Tibial nerve (tissue), 4 donors: ENCODE data around the gene CHRNA4. TPM values are rescaled to one million over a fixed set of nuclear protein-coding genes. Genes with fewer than 3 reads are reported as not detected.

ENCODE experiments used
- DNase-seq, 2 donors: peaks; one replicate each; pipeline ENCODE4 v3.0.0-alpha.2; 2019; ENCODE audit warnings: low spot score in 2 of 2
- H3K27ac ChIP-seq, 4 donors: fragments of 200-600 bp; sonication (generic) in 3 of 4; one replicate each; pipeline ENCODE4 v1.5.1; 2017 to 2019; ENCODE audit warnings: mild to moderate bottlenecking in 1 of 4
- H3K27me3 ChIP-seq, 2 donors: fragments of 200-600 bp; sonication (generic) in 1 of 2; one replicate each; pipeline versions ENCODE4 v1.5.1 to v1.6.0; 2017 to 2019
- H3K36me3 ChIP-seq, 3 donors: fragments of 200-600 bp; sonication (generic); one replicate each; pipeline ENCODE4 v1.5.1; 2018 to 2019
- H3K4me1 ChIP-seq, 4 donors: fragments of 200-600 bp; sonication (generic) in 3 of 4; one replicate each; pipeline ENCODE4 v1.5.1; 2017 to 2019
- H3K4me3 ChIP-seq, 4 donors: fragments of 200-600 bp; sonication (generic) in 3 of 4; one replicate each; pipeline ENCODE4 v1.5.1; 2017 to 2019; ENCODE audit warnings: mild to moderate bottlenecking in 1 of 4, moderate library complexity in 1 of 4
- H3K9me3 ChIP-seq, 4 donors: fragments of 200-600 bp; sonication (generic) in 3 of 4; one replicate each; pipeline ENCODE4 v1.5.1; 2017 to 2019
- CTCF ChIP-seq, 5 experiments: fragments of 200-600 bp in 3 of 5; fragments of 450-650 bp in 2 of 5; sonication (generic) in 3 of 5; IDR thresholded peaks; one replicate each; pipeline ENCODE4 v1.5.1; 2016 to 2019; ENCODE audit warnings: antibody characterized with exemption in 5 of 5, mild to moderate bottlenecking in 3 of 5, moderate library complexity in 2 of 5
- EP300 ChIP-seq, 2 donors: sonication (generic); formaldehyde crosslinking; IDR thresholded peaks; one replicate each; pipeline ENCODE4 v1.6.1; 2017; ENCODE audit warnings: antibody characterized with exemption in 2 of 2, mild to moderate bottlenecking in 1 of 2
- POLR2A ChIP-seq, 2 donors: fragments of 450-650 bp; IDR thresholded peaks; one replicate each; pipeline ENCODE4 v1.6.1; 2017; ENCODE audit warnings: antibody characterized with exemption in 2 of 2, mild to moderate bottlenecking in 2 of 2, moderate library complexity in 2 of 2
- WGBS, 2 donors: methylation state at CpG; one replicate each; pipeline ENCODE4 v1.1.5; 2018; 5-methylcytosine and 5-hydroxymethylcytosine counted together
- total RNA-seq, 4 donors: library from RNA; depleted of rRNA; stranded (reverse); fragments of >200 nt; gene quantifications; one replicate each; pipeline ENCODE4 v1.1.0, GENCODE V29; 2016

Gene CHRNA4
- total RNA-seq, 4 donors from 2014 or later: 0.20 to 1.5 TPM; not detected in 2

- H3K27me3 ChIP-seq: peaks cover 0 to 53% of the 10 kb centered on the region in 2 donors
- H3K36me3 ChIP-seq: no peaks in the 10 kb centered on the region
- peaks cover 0 to 15% (median 2%) of the 10 kb centered on the region in 4 donors for H3K4me1 ChIP-seq
- H3K27ac ChIP-seq: no peak overlapping the region
- TF ChIP-seq CTCF (IDR thresholded peaks at IDR 0.05) (no peak), EP300 (IDR thresholded peaks at IDR 0.05) (no peak), POLR2A (IDR thresholded peaks at IDR 0.05) (no peak)
- DNase-seq: no peak
- H3K9me3 ChIP-seq: no peaks in the 10 kb centered on the region
- WGBS, 2 donors: 86 to 91% methylated on average over 8 to 10 of the region's 11 CpGs
- no peak overlapping the region for H3K4me3 ChIP-seq
Observed at GRCh38 chr20:63355781-63356295, 5.3 kb downstream of the CHRNA4 start.

GRCh38 chr20:63354636-63355350 lies 6.4 kb downstream of the CHRNA4 start:
- DNase-seq: no peak
- TF ChIP-seq CTCF (IDR thresholded peaks at IDR 0.05): no peak
- Histone ChIP-seq H3K4me1 (peaks cover 0 to 6% (median 0%) of the 10 kb centered on the region in 4 donors), H3K4me3 (no peak overlapping the region), H3K36me3 (no peaks in the 10 kb centered on the region), H3K9me3 (no peaks in the 10 kb centered on the region), H3K27me3 (peaks cover 0 to 43% of the 10 kb centered on the region in 2 donors), H3K27ac (no peak overlapping the region)
- 74% methylated on average over 22 to 25 of the region's 25 CpGs for WGBS, 2 donors

- WGBS, 2 donors: 41 to 82% methylated on average over 3 to 10 of the region's 12 CpGs
- no peaks in the 10 kb centered on the region for H3K9me3 ChIP-seq
- DNase-seq: no peak
- peaks cover 0 to 6% (median 0%) of the 10 kb centered on the region in 4 donors for H3K4me1 ChIP-seq
- peaks cover 0 to 27% of the 10 kb centered on the region in 2 donors for H3K27me3 ChIP-seq
- H3K36me3 ChIP-seq: no peaks in the 10 kb centered on the region
- no peak overlapping the region for H3K27ac ChIP-seq
- H3K4me3 ChIP-seq: no peak overlapping the region
- no peak for TF ChIP-seq POLR2A (IDR thresholded peaks at IDR 0.05)
- no peak for TF ChIP-seq CTCF (IDR thresholded peaks at IDR 0.05)
- TF ChIP-seq EP300 (IDR thresholded peaks at IDR 0.05): no peak
Observed at GRCh38 chr20:63352811-63353221, 8.3 kb downstream of the CHRNA4 start.

- WGBS, 2 donors: 36 to 39% methylated on average over 20 to 28 of the region's 28 CpGs
- H3K4me3 ChIP-seq: no peak overlapping the region
- no peak overlapping the region for H3K27ac ChIP-seq
- peaks cover 0 to 6% (median 0%) of the 10 kb centered on the region in 4 donors for H3K4me1 ChIP-seq
- H3K27me3 ChIP-seq: peaks cover 0 to 29% of the 10 kb centered on the region in 2 donors
- H3K36me3 ChIP-seq: no peaks in the 10 kb centered on the region
- no peaks in the 10 kb centered on the region for H3K9me3 ChIP-seq
- DNase-seq: no peak
- no peak for TF ChIP-seq EP300 (IDR thresholded peaks at IDR 0.05)
- no peak for TF ChIP-seq POLR2A (IDR thresholded peaks at IDR 0.05)
- TF ChIP-seq CTCF (IDR thresholded peaks at IDR 0.05): no peak
Observed at GRCh38 chr20:63351811-63352591, 9.1 kb downstream of the CHRNA4 start.

- Histone ChIP-seq H3K36me3 (no peaks in the 10 kb centered on the region), H3K4me3 (no peak overlapping the region), H3K27ac (no peak overlapping the region), H3K27me3 (peaks cover 0 to 34% of the 10 kb centered on the region in 2 donors), H3K9me3 (no peaks in the 10 kb centered on the region), H3K4me1 (peaks cover 0 to 6% (median 0%) of the 10 kb centered on the region in 4 donors)
- DNase-seq: no peak
- TF ChIP-seq CTCF (IDR thresholded peaks at IDR 0.05): no peak
- TF ChIP-seq POLR2A (IDR thresholded peaks at IDR 0.05): no peak
- TF ChIP-seq EP300 (IDR thresholded peaks at IDR 0.05): no peak
- WGBS, 2 donors: 87 to 88% methylated on average over 12 of the region's 12 CpGs
Observed at GRCh38 chr20:63351326-63351700, 9.8 kb downstream of the CHRNA4 start.
